GM12872 (cell line): ENCODE results near the gene TEX264.

Source experiments
- TF ChIP-seq, protein P1 (sequence below): IDR thresholded peaks from 3 replicates; pipeline ENCODE4 v1.5.1; 2011; ENCODE audit warnings: low read depth, mild to moderate bottlenecking, low read length, moderate library complexity; ENCODE audit not compliant: insufficient read depth

TEX264 gene

DNA sequence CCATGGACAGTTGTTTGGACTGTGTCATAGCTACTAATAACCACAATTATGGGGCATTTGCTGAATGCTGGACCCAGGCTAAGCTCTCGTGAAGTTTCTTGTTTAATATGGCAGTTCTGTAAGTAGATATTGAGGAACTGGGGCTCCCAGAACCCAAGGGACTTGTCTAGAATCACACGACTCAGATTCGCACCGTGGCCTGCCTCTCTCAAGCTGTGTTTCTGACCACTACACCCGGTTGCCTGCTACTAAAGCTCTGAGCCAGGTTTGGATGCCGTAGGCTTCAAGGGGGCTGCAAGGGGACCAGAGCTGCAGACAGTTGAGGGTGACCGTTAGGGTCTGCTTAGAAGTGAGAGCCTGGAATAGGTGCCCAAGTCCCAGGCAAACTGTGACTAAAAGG is 11.5 kb downstream of the TEX264 start:
- TF ChIP-seq, protein P1, sequence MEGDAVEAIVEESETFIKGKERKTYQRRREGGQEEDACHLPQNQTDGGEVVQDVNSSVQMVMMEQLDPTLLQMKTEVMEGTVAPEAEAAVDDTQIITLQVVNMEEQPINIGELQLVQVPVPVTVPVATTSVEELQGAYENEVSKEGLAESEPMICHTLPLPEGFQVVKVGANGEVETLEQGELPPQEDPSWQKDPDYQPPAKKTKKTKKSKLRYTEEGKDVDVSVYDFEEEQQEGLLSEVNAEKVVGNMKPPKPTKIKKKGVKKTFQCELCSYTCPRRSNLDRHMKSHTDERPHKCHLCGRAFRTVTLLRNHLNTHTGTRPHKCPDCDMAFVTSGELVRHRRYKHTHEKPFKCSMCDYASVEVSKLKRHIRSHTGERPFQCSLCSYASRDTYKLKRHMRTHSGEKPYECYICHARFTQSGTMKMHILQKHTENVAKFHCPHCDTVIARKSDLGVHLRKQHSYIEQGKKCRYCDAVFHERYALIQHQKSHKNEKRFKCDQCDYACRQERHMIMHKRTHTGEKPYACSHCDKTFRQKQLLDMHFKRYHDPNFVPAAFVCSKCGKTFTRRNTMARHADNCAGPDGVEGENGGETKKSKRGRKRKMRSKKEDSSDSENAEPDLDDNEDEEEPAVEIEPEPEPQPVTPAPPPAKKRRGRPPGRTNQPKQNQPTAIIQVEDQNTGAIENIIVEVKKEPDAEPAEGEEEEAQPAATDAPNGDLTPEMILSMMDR: no peak

- TF ChIP-seq, protein P1: no peak
Observed at GRCh38 chr3:51683566-51683965, 12.5 kb downstream of the TEX264 start.

- TF ChIP-seq, protein P1: no peak
Observed at GRCh38 chr3:51684971-51685751, 14.1 kb downstream of the TEX264 start.

GRCh38 chr3:51686056-51686455 is 15.0 kb downstream of the TEX264 start:
- TF ChIP-seq, protein P1: no peak

- TF ChIP-seq, protein P1: no peak
Observed at GRCh38 chr3:51686512-51687215, 15.6 kb downstream of the TEX264 start.

- TF ChIP-seq, protein P1: no peak
Observed at GRCh38 chr3:51687431-51688205, 16.6 kb downstream of the TEX264 start.

DNA sequence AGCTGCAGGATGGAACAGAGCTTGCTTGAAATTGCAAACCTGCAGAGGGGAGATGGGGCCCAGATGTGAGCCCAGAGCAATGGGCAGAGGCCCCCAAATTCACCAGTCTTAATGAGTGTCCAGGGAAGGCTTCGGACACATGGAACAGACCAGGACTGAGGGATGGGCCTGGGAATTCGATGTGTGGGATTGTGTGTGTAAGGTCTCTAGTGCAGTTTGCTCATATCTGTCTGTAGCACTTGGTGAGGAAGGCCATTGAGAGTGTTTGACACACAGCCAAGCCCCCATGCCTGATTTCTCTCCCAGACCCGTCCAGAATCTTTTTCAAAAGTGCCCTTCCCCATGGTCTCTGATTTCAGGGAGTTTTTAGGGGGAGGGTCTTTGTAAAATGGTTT is 17.2 kb downstream of the TEX264 start:
- TF ChIP-seq, protein P1: no peak
